CD4-positive, alpha-beta T cell treated with Interleukin-2 at 100 ng/mL for 4 hours (primary cell): ENCODE results near the gene CR1.
"Not testable (repeated sequence)": the region's sequence is repeated elsewhere in the genome, so short reads cannot be mapped to it uniquely, and the experiment has no call there.

Experiments
- DNase-seq: peaks from one replicate; pipeline ENCODE4 v3.0.0-alpha.2; 2020; ENCODE audit warnings: low spot score

The CR1 gene

GRCh38 chr1:207503950-207504349 lies 8.0 kb downstream of the CR1 start:
- no peak for DNase-seq

GRCh38 chr1:207504438-207504837 lies 8.5 kb downstream of the CR1 start:
- no peak for DNase-seq

DNA sequence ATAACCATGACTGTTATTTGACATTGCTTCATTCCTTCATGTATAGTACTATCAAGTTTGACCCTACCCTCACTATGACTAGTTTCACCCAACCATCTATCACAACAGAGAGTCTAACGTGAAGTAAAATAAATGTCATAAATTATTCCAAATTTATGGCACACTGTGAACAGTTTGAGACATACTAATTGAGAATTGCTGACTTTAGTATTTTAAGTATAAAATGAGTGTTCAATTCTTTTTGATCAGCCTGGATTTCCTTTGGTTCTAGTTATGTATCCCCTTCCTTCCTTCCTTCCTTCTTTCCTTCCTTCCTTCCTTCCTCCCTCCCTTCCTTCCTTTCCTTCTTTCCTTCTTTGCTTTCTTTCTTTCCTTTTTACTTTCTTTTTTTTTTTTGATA lies 14.5 kb downstream of the CR1 start:
- DNase-seq: no peak

- no peak for DNase-seq
These were observed 18.9 kb downstream of the CR1 start for GRCh38 chr1:207514890-207515289.

DNA sequence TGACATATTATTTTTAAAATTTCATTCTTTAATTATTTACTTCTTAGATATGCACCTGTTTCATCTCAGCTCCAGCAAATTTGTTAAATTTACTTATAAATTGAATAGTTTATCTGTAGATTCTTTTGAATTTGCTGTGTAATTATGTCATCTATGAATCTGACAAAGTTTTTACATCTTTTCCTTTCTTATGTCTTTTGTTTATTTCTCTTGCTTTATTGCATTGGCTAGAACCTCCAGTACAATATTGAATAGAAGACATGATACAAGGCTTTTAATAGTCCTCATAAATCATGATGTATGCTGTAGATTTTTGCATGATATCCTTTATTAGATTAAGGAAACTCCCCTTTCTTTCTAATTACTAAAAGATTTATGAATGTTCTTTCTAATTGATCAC lies 20.8 kb downstream of the CR1 start:
- no peak for DNase-seq

GRCh38 chr1:207518608-207519236 lies 22.8 kb downstream of the CR1 start:
- no peak for DNase-seq

- no peak for DNase-seq
These were observed 23.8 kb downstream of the CR1 start for GRCh38 chr1:207519505-207520399.

- not testable (repeated sequence) for DNase-seq
These were observed 24.7 kb downstream of the CR1 start for GRCh38 chr1:207520400-207521345.

DNA sequence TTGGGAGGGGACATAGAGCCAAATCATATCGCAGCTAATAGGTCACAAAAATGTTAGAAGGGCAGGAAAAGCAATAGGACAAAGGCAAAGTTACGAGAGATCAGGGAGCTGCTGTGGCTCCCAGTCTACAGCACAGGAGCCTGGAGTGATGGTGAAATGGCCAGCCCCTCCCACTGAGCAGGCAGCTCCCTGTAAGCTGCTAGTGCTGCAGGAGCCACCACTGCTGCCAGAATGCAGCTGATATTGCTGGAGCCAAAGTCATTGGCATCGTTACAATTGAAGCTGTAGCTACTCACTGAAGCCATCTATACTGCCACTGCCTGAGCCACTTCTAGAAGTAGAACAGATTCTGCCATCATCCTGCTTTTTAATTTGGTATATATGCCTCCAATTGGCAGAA lies 29.3 kb downstream of the CR1 start:
- DNase-seq: not testable (repeated sequence)

GRCh38 chr1:207528401-207528800 lies 32.4 kb downstream of the CR1 start:
- DNase-seq: not testable (repeated sequence)

DNA sequence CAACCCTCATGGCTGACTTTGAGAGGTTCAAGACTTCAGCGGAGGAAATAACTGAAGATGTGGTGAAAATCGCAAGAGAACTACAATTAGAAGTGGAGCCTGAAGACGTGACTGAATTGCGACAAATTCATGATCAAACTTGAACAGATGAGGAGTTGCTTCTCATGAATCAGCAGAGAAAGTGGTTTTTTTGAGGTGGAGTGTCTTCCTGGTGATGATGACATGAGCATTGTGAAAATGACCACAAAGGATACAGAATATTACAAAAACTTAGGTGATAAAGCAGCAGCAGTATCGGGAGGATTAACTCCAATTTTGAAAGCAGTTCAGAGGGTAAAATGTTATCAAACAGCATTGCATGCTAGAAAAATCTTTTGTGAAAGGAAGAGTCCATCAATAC lies 40.3 kb downstream of the CR1 start:
- not testable (repeated sequence) for DNase-seq

GRCh38 chr1:207546677-207547357 lies 50.9 kb downstream of the CR1 start:
- DNase-seq: not testable (repeated sequence)

- not testable (repeated sequence) for DNase-seq
These were observed 58.9 kb downstream of the CR1 start for GRCh38 chr1:207554823-207555222.

GRCh38 chr1:207565546-207566468 lies 69.8 kb downstream of the CR1 start:
- no peak for DNase-seq

- DNase-seq: not testable (repeated sequence)
These were observed 76.0 kb downstream of the CR1 start for GRCh38 chr1:207571926-207572325.

DNA sequence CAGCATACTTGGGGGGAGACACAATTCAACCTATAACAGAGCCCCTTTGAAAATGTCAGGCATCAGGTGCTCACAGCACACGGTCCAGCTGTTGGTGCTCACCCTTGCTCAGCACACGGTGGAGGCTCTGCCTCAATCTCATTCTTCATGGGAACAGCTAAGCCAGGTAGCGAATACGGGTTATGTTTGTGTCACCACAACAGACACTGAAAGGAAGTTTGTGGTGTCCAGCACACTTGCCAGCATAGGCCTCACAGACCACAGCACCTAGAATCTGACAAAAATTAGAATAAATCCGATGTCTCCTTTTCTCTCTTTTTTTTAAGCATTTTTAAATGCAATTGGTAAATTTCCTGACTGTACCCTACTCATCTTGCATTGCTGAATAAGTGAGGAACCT lies 77.1 kb downstream of the CR1 start:
- DNase-seq: not testable (repeated sequence)

DNA sequence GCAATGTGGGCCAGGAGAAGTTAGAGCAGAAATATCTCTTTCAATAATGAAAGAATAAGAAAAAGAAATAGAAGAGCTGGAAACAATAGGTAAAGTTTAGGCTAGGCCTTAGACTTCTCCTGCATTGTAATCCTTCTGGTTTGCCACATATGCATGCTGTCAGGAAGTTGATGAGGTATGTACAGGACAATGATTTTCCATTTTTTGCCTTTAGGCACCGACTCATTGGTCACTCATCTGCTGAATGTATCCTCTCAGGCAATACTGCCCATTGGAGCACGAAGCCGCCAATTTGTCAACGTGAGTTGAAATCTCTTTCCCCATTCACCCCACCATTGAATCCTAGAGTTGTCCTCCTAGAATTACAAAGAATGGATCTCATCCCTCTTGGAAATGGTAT lies 79.4 kb downstream of the CR1 start:
- not testable (repeated sequence) for DNase-seq

DNA sequence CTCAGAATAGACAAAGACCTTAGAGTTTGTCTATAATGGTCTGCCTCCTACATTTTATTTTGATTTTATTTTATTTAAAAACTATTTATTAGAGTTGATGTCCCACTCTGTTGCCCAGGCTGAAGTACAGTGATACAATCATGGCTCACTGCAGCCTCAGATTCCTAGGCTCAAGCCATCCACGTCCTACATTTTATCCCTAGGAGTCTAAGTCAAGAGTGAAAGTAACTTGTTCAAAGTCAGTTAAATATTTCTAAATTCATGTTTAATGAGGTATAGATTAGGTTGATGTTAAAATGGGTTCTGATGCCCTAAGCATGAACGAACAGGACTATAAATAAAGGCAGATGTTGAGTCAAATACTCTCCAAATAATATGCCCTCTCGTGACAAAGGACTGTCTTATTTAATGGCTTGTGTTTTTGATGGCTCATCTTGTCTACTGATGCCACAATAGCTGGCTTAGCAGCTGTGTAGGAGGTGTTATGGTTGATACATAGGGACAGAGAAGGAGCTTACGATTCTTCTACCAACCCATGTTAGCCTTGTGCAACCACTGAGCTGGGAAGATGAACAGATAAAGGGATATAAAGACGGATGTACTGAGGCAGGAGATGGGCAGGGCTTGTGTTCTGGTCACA lies 83.0 kb downstream of the CR1 start:
- no peak for DNase-seq

GRCh38 chr1:207579436-207579799 lies 83.5 kb downstream of the CR1 start:
- peak; percentile 38 for DNase-seq

GRCh38 chr1:207581496-207582153 lies 85.7 kb downstream of the CR1 start:
- no peak for DNase-seq
